ENCODE data around the gene KANK4. TPM values are rescaled to one million over a fixed set of nuclear protein-coding genes. Genes with fewer than 3 reads are reported as not detected.

Gene KANK4
- total RNA-seq, 3 donors from 2014 or later: 0.48 to 1.6 (median 0.66) TPM

DNA sequence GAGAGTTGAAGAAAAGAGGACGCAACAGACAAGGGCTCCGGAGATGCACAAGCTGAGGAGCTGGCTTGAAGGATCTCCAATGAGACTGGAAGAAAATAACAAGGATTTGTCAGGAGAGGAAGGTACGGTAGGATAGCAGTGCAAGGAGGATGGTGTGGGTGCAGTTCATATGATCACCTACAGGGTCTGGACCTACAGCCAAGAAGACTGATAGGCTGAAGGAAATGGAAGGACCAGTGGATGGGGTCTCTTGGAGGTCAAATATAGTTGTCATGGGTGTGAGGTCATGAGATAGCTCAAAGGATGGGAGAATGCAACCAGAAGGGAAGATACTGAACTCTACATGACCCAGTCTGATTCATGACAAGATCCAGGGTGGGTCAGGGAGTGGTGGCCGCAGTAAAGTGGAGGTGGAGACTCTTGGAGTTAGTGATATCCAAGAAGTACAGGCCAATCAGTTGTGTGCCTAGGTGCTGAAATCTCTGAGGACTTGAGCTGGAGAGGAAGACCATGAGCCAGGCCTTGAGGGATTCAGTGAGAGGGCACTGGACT lies 15.3 kb upstream of the KANK4 start:
- no peaks in the 10 kb centered on the region for H3K9me3 ChIP-seq
- no peak for DNase-seq (ENCODE audit: low spot score in 2 of 2)

DNA sequence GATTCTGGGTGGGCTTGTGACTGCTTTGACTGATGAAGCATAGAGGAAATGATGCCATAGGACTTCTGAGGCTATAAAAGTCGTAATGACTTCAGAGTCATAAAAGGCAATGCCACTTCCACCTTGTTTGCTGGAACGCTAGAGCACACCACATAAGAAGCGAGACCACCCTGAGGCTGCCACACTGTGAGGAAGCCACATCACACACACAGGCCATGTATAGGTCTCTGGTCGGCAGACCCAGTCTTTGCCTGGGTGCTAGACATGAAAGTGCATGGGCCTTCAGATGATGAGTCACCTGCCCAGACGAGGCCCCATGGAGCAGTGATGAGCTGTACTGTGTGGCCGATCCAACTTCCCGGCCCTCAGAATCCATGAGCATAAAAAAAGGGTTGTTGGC lies 14.2 kb upstream of the KANK4 start:
- DNase-seq (ENCODE audit: low spot score in 2 of 2): no peak
- H3K36me3 ChIP-seq: no peaks in the 10 kb centered on the region
- no peaks in the 10 kb centered on the region for H3K27me3 ChIP-seq
- intact Hi-C loops (cut with DNase I; ENCODE audit: low total_unique reads): no loop called here
- H3K4me1 ChIP-seq: no peaks in the 10 kb centered on the region
- no peak for TF ChIP-seq POLR2AphosphoS5 (IDR thresholded peaks at IDR 0.05)
- TF ChIP-seq, protein P1, sequence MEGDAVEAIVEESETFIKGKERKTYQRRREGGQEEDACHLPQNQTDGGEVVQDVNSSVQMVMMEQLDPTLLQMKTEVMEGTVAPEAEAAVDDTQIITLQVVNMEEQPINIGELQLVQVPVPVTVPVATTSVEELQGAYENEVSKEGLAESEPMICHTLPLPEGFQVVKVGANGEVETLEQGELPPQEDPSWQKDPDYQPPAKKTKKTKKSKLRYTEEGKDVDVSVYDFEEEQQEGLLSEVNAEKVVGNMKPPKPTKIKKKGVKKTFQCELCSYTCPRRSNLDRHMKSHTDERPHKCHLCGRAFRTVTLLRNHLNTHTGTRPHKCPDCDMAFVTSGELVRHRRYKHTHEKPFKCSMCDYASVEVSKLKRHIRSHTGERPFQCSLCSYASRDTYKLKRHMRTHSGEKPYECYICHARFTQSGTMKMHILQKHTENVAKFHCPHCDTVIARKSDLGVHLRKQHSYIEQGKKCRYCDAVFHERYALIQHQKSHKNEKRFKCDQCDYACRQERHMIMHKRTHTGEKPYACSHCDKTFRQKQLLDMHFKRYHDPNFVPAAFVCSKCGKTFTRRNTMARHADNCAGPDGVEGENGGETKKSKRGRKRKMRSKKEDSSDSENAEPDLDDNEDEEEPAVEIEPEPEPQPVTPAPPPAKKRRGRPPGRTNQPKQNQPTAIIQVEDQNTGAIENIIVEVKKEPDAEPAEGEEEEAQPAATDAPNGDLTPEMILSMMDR (IDR thresholded peaks at IDR 0.05): no peak
- TF ChIP-seq POLR2A (IDR thresholded peaks at IDR 0.05): no peak
- H3K27ac ChIP-seq: no peak overlapping the region
- no peak overlapping the region for H3K4me3 ChIP-seq
- no peaks in the 10 kb centered on the region for H3K9me3 ChIP-seq

More for the DNA sequence above, 15.3 kb upstream of the KANK4 start:
- intact Hi-C loops (cut with DNase I; ENCODE audit: low total_unique reads): no loop called here
- Histone ChIP-seq H3K27ac (no peak overlapping the region), H3K4me3 (no peak overlapping the region), H3K36me3 (no peaks in the 10 kb centered on the region), H3K4me1 (no peaks in the 10 kb centered on the region), H3K27me3 (no peaks in the 10 kb centered on the region)
- TF ChIP-seq POLR2AphosphoS5 (IDR thresholded peaks at IDR 0.05) (no peak), POLR2A (IDR thresholded peaks at IDR 0.05) (no peak)
- TF ChIP-seq, protein P1 (IDR thresholded peaks at IDR 0.05): no peak

DNA sequence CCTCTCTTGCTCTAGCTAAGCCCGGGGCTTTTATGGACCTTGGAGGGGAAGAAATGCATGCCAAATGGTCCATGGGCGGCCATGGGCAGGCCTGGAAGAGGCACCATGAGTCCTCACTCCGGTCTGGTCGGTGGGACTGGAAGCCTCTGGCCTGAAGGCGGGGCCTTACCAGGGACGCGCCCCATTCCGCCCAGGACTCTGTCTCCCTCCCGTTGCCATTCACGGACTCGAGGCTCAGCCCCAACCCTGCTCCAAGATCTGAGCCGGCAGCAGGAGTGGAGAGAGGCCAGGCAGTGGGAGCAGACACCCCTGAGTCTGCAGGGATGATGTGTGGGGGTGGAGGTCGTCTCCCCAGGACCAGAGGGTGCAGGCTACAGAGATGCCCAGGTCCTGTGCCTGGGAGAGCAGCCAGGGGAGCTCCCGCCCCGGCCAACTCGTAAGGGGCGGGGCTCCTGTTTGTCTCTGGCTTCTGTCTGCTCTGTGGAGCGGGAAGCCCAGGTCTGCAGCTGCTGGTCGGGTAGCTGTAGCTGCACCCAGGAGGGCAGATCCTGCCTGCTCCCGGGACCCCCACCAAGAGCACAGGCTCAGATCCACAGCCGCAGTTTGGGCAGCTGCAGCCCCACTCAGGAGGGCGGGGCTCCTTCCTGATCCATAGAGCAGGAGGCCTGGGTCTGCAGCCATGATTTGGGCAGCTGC lies 8.3 kb upstream of the KANK4 start:
- TF ChIP-seq, protein P1 (IDR thresholded peaks at IDR 0.05): no peak
- TF ChIP-seq POLR2A (IDR thresholded peaks at IDR 0.05): no peak
- TF ChIP-seq POLR2AphosphoS5 (IDR thresholded peaks at IDR 0.05): no peak
- no peak overlapping the region for H3K4me3 ChIP-seq
- no peaks in the 10 kb centered on the region for H3K4me1 ChIP-seq
- intact Hi-C loops (cut with DNase I; ENCODE audit: low total_unique reads): no loop called here
- no peaks in the 10 kb centered on the region for H3K27me3 ChIP-seq
- H3K9me3 ChIP-seq: no peaks in the 10 kb centered on the region
- H3K36me3 ChIP-seq: no peaks in the 10 kb centered on the region
- DNase-seq (ENCODE audit: low spot score in 2 of 2): no peak
- H3K27ac ChIP-seq: no peak overlapping the region

DNA sequence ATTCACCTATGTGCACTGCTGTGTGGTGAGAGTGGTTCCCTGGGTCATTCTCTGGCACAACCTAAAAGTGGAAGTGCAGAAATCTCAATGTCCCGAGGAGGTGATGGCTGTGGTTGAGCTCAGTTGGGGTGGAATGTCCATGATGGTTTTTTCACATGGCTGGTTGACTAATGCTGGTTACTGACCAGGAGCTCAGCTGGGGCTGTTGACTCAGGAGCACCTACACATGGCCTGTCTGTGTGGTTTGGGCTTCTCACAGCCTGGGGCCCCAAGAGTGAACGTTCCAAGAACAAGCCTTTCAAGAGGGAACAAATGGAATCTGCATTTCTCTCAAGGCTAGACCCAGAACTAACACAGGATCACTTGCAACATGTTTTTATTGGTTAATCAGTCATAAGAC lies 6.4 kb upstream of the KANK4 start:
- H3K36me3 ChIP-seq: no peaks in the 10 kb centered on the region
- no peak for DNase-seq (ENCODE audit: low spot score in 2 of 2)
- H3K9me3 ChIP-seq: no peaks in the 10 kb centered on the region
- no peaks in the 10 kb centered on the region for H3K4me1 ChIP-seq
- TF ChIP-seq, protein P1 (IDR thresholded peaks at IDR 0.05): no peak
- TF ChIP-seq POLR2A (IDR thresholded peaks at IDR 0.05): no peak
- no peak for TF ChIP-seq POLR2AphosphoS5 (IDR thresholded peaks at IDR 0.05)
- intact Hi-C loops (cut with DNase I; ENCODE audit: low total_unique reads): no loop called here
- no peaks in the 10 kb centered on the region for H3K27me3 ChIP-seq
- H3K4me3 ChIP-seq: peak overlapping the region in 1 of 3 donors; percentile 19
- H3K27ac ChIP-seq: peak overlapping the region; percentile 49 to 63

DNA sequence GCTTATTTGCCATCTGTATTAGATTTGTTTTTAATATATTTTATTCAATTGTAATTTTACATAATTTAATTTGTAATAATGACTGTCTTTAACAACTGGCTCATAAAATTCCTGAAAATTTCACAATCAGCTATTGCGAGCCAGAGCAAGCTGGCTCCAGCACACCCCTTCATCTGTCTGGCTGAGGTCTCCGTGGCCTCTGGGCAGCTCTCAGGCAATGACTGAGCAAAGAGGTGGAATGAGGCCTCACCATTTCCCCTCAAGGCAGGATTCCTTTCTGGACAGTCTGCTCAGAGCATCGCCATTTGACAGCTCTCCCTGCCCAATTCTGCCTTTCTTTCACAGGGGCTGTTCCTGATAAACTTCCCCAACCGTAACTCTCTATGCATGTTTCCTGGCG lies 5.8 kb upstream of the KANK4 start:
- TF ChIP-seq, protein P1 (IDR thresholded peaks at IDR 0.05): no peak
- TF ChIP-seq POLR2A (IDR thresholded peaks at IDR 0.05) (no peak), POLR2AphosphoS5 (IDR thresholded peaks at IDR 0.05) (no peak)
- no peaks in the 10 kb centered on the region for H3K27me3 ChIP-seq
- H3K4me3 ChIP-seq: peak overlapping the region in 1 of 3 donors; percentile 19
- intact Hi-C loops (cut with DNase I; ENCODE audit: low total_unique reads): no loop called here
- peak overlapping the region; percentile 49 to 63 for H3K27ac ChIP-seq
- H3K9me3 ChIP-seq: no peaks in the 10 kb centered on the region
- H3K36me3 ChIP-seq: no peaks in the 10 kb centered on the region
- H3K4me1 ChIP-seq: no peaks in the 10 kb centered on the region
- peak in 1 of 2 donors; percentile 53 for DNase-seq (ENCODE audit: low spot score in 2 of 2)
